ENCODE measurements around the gene MYH11.

The MYH11 gene

DNA sequence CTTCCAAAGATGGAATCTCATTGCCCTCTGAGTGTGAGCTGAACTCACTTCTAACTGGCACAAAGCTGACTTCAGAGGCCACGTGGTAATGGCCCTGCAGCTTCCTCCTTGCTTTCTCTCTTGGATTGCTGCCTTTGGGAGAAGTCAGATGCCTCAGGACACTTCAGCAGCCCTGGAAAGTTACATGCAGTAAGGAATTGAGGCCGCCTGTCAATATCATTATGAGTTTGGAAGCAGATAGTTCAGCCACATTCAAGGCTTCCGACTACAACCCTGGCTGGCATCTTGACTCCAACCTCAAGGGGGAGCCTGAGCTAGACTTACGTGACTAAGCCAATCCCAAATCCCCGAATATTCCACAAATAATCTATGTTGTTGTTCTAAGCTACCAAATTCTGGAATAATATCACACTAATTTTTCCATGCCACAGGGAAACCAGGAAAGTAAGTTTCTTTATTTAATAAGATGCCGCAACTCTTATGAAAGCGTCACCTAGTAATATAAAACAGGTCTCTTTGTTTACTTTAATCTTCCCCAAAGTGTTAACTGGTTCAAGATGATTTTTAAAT is 18.0 kb upstream of the MYH11 start:
- TF ChIP-seq, protein P1, sequence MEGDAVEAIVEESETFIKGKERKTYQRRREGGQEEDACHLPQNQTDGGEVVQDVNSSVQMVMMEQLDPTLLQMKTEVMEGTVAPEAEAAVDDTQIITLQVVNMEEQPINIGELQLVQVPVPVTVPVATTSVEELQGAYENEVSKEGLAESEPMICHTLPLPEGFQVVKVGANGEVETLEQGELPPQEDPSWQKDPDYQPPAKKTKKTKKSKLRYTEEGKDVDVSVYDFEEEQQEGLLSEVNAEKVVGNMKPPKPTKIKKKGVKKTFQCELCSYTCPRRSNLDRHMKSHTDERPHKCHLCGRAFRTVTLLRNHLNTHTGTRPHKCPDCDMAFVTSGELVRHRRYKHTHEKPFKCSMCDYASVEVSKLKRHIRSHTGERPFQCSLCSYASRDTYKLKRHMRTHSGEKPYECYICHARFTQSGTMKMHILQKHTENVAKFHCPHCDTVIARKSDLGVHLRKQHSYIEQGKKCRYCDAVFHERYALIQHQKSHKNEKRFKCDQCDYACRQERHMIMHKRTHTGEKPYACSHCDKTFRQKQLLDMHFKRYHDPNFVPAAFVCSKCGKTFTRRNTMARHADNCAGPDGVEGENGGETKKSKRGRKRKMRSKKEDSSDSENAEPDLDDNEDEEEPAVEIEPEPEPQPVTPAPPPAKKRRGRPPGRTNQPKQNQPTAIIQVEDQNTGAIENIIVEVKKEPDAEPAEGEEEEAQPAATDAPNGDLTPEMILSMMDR (IDR thresholded peaks at IDR 0.05; ENCODE audit: low read depth, low read length), result peak; percentile 78
- DNase-seq (ENCODE audit: extremely low read depth, low read depth), result peak; percentile 45

DNA sequence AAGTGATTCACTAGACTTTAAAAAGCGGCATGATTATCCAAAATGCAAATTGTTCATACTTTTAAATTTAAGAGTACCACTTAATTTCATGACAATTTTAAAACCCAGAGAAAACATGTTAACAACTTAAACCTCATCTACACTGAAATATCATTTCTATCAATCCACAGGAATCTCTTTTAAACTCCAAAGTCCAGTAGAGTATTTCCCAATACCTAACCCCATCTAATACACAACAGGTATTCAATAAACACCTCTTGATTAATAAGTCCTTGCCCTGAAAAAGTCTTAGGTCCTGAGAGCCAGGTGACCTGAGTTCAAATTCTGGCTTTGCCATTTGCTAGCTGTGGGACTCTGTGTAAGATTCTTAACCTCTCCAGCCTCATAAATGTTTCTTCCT is 16.9 kb upstream of the MYH11 start:
- DNase-seq (ENCODE audit: extremely low read depth, low read depth), result no peak
- TF ChIP-seq, protein P1 (IDR thresholded peaks at IDR 0.05; ENCODE audit: low read depth, low read length), result no peak

DNA sequence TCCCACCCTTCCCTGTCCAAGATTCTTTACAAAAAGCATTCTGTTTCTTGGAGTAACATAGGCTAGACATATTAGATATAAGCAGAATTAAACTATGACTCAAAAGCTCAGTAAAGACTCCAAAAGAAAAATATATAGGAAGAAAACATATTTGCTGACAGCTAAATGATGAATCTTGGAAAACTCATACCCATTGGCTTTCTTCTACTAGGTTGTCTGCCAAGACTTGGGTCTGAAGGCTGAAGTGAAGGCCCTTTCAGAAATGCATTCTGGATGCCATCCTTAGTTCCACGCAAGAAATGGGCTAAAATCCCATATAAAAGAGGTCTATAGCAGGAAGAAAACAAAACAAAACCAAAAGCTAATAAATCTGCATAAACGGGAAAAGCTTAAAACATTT is 16.5 kb upstream of the MYH11 start:
- DNase-seq (ENCODE audit: extremely low read depth, low read depth), result no peak
- TF ChIP-seq, protein P1 (IDR thresholded peaks at IDR 0.05; ENCODE audit: low read depth, low read length), result no peak

DNA sequence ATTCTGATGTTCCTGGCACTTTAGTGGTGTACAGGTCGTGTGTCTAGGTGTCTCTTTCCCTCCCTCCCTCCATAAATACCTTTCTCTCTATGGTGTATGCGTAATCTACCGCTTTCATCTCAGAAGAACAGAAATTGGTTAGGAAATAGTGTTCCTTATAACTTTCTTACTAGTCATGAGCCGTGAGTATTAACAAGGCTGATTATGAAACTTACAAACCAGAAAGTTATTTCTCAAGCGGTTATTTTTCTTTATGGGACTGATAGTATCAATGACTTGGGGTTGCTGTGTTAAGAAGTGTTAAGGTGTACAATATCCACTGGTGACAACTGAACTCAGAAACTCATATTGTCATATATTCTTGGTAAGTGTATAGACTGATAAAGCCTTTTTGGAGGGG is 13.2 kb upstream of the MYH11 start:
- DNase-seq (ENCODE audit: extremely low read depth, low read depth), result no peak
- TF ChIP-seq, protein P1 (IDR thresholded peaks at IDR 0.05; ENCODE audit: low read depth, low read length), result no peak

DNA sequence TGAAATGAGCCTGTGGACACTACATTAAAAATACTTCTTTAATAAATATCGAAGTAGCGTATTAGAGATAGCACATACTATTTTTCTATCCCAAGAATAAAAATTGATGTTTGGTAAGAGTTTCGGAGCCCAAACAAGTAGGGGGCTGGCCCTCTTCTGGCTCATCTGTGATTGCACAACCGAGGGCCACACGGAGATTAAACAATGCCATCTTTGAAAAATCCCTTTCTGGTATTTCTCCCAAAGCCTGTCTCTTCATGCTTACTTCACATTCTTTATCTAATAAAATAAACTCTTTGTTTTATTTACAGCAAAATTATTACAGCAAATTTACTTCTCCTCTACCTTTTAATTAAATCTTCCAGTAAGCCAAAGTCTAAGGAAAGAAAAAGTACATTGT is 9.6 kb upstream of the MYH11 start:
- TF ChIP-seq, protein P1 (IDR thresholded peaks at IDR 0.05; ENCODE audit: low read depth, low read length), result no peak
- DNase-seq (ENCODE audit: extremely low read depth, low read depth), result no peak

DNA sequence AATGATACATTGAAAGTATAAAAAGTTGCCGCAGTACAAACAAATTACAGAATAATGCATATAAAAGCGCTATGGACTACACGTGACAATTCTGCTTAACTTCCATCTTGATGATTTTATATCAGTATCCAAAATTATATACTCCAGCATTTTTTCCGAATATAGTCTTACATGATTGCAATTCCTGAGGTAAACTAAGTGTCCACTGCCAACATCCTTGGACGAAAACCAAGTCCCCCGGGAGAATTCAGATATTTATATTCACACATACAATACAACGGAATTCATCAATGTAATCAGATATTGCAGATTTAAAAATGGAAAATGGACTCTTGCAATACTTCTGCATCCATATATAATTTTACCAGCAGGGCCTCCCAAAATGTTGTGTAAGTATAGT is 8.9 kb upstream of the MYH11 start:
- TF ChIP-seq, protein P1 (IDR thresholded peaks at IDR 0.05; ENCODE audit: low read depth, low read length), result no peak
- DNase-seq (ENCODE audit: extremely low read depth, low read depth), result no peak

DNA sequence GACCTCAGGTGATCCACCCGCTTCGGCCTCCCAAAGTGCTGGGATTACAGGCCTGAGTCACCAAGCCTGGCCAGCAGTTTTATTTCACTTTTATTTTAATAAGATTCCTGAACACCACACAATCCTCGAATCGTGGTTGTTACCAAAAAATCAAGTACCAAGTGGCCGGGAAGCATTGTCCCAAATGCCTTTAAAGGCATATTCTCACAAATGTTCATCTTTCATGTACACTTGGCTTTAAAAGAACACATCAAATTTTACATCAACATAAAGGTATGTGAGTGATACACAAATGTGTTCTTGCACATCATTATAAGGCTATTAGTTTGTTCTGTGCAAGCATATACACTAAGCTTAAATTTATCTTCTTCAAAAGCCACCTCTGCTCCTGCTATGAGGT is 8.1 kb upstream of the MYH11 start:
- no peak for DNase-seq (ENCODE audit: extremely low read depth, low read depth)
- TF ChIP-seq, protein P1 (IDR thresholded peaks at IDR 0.05; ENCODE audit: low read depth, low read length), result no peak

Data from AG09319 (cell line).